ENCODE data around the gene ATL1. TPM values are rescaled to one million over a fixed set of nuclear protein-coding genes. Genes with fewer than 3 reads are reported as not detected.

ATL1 gene
- total and polyA plus RNA-seq, 2 of the 4 experiments (the other 2 are of a cell fraction) = 6.0 to 12.2 TPM

DNA sequence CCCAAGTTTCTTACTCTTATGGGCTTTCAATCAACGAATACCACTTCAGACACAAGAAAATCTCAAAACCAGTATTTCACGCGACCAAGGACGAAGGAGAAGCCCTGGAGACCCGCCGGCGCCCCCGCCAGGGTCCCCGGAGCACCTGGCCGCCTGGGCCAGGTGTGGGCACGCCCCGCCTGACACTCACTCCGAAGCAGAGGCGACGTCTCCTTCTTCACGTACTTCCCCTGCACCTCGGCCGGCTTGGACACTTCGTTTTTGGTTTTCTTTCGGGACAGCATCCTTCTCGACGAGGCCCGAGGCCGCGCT lies 107.7 kb downstream of the ATL1 start:
- H4K5ac ChIP-seq (ENCODE audit: low read depth, low read length) = peak overlapping the region; percentile 6
- peaks cover 8% of the 10 kb centered on the region; the same call in 1 of the 2 replicates for H4K20me1 ChIP-seq (ENCODE audit: insufficient read depth, low read length)
- H3K23ac ChIP-seq (ENCODE audit: low read depth, low read length) = peak overlapping the region; percentile 34; the same call in 1 of the 2 replicates
- H4K8ac ChIP-seq (ENCODE audit: low read depth in 2 of 2, low read length in 2 of 2) = peak overlapping the region in 1 of 2 experiments; percentile 39; a peak in 1 of 4 replicates
- peaks cover 4% of the 10 kb centered on the region for H3K36me3 ChIP-seq (ENCODE audit: control insufficient read depth, insufficient read depth, low read length)
- ChIA-PET CTCF (interaction anchor here (1.9 kb wide), 1 partner anchor 106 kb away, joined by 4 read pairs; no protein-coding TSS in a partner anchor), POLR2A (ENCODE audit: unreplicated experiment) (interaction anchor here (0.6 to 1.3 kb wide), 2 partner anchors 13 to 47 kb away, joined by 4 to 8 read pairs; no protein-coding TSS in a partner anchor)
- DNase-seq (no peak), ATAC-seq (ENCODE audit: low read depth) (no peak)
- H3K4me2 ChIP-seq (ENCODE audit: low read depth, low read length) = peak overlapping the region; percentile 98; the same call in 1 of the 2 replicates
- H3K18ac ChIP-seq (ENCODE audit: low read depth, low read length) = peak overlapping the region; percentile 67; the same call in 1 of the 2 replicates
- no peak for TF ChIP-seq CEBPB (IDR thresholded peaks at IDR 0.05; ENCODE audit: low read depth, low read length)
- no peak for TF ChIP-seq BHLHE40 (IDR thresholded peaks at IDR 0.05; ENCODE audit: low read depth, low read length)
- in situ Hi-C loops (cut with MboI; ENCODE audit: low sequenced_read_pairs) (no loop called here), dilution Hi-C loops (cut with HindIII; ENCODE audit: low sequenced_read_pairs, unreplicated experiment) (no loop called here), intact Hi-C loops (cut with micrococcal nuclease) (loop anchor here (5.0 to 10.0 kb wide), 3 partner anchors 55 to 197 kb away; no protein-coding TSS in a partner anchor)
- no peak overlapping the region for H2BK15ac ChIP-seq (ENCODE audit: low read depth, low read length)
- peak overlapping the region; percentile 34 for H3K14ac ChIP-seq (replicated peaks; ENCODE audit: low read depth, low read length)
- peak overlapping the region; percentile 10; the same call in 1 of the 2 replicates for H3K4ac ChIP-seq (ENCODE audit: low read depth, low read length)
- H3K27ac ChIP-seq (ENCODE audit: insufficient read depth, low read length) = peak overlapping the region; percentile 98
- H2AK9ac ChIP-seq (replicated peaks; ENCODE audit: low read depth, low read length, poor library complexity) = no peak overlapping the region
- H2BK20ac ChIP-seq (ENCODE audit: low read depth, low read length) = no peak overlapping the region
- no peak overlapping the region for H3K56ac ChIP-seq (ENCODE audit: extremely low read depth, insufficient read depth, low read length)
- peak overlapping the region; percentile 99 for H2AFZ ChIP-seq (replicated peaks; ENCODE audit: low read length, poor library complexity)
- 0% methylated on average over 20 of the region's 25 CpGs; no CpG with 5 or more reads in 1 of the 2 experiments for WGBS, 2 experiments (ENCODE audit: extremely low coverage in 2 of 2, insufficient read length in 1 of 2)
- H3K27me3 ChIP-seq (ENCODE audit: control insufficient read depth, insufficient read depth, low read length) = no peaks in the 10 kb centered on the region
- H3K9me3 ChIP-seq (ENCODE audit: control insufficient read depth, insufficient read depth, low read length) = no peaks in the 10 kb centered on the region
- peaks cover 13% of the 10 kb centered on the region for H3K4me1 ChIP-seq (ENCODE audit: control insufficient read depth, insufficient read depth, low read length)
- H3K9me1 ChIP-seq (ENCODE audit: insufficient read depth, low read length) = peaks cover 8% of the 10 kb centered on the region
- no TSS peak for BruUV-seq (replicated peaks)
- H2BK120ac ChIP-seq (ENCODE audit: low read depth, low read length) = peak overlapping the region; percentile 49; the same call in 1 of the 2 replicates
- peaks cover 3 to 25% of the 10 kb centered on the region in 2 experiments; a peak in 3 of 4 replicates for H3K79me1 ChIP-seq (ENCODE audit: low read depth in 1 of 2, low read length in 2 of 2)
- 0 out of 2 replicates have a peak overlapping the region, but pooled peaks have one; percentile 40 for H2AK5ac ChIP-seq (ENCODE audit: low read depth, low read length)
- H4K91ac ChIP-seq (ENCODE audit: insufficient read depth, low read depth, low read length) = no peak overlapping the region
- H2BK5ac ChIP-seq (ENCODE audit: low read depth, low read length, poor library complexity, severe bottlenecking) = peak overlapping the region; percentile 99
- H3K9ac ChIP-seq (ENCODE audit: low read depth, low read length) = peak overlapping the region; percentile 80
- H3K4me3 ChIP-seq (ENCODE audit: insufficient read depth, low read depth, low read length) = peak overlapping the region; percentile 90

Measured in IMR-90 (cell line).